Astrocyte (in vitro differentiated cells and primary cell): Measurements from ENCODE around the gene MXRA8. TPM values are rescaled to one million over a fixed set of nuclear protein-coding genes. Genes with fewer than 3 reads are reported as not detected.

Experiments used
- DNase-seq: peaks from one replicate; pipeline ENCODE4 v3.0.0-alpha.2; 2010; ENCODE audit warnings: low read depth
- FAIRE-seq: peaks from 2 replicates; lab custom pipeline; 2011; peaks lifted over from hg19 to GRCh38; lab: Jason Lieb, UNC
- H2AFZ ChIP-seq: 2 replicates; pipeline ENCODE4 v1.6.0; 2012; ENCODE audit warnings: low read depth, low read length, inconsistent platforms
- H3K27ac ChIP-seq: 2 replicates; pipeline ENCODE4 v1.5.1; 2011; ENCODE audit warnings: low read depth, low read length, inconsistent platforms
- H3K27me3 ChIP-seq: 2 replicates; pipeline ENCODE4 v1.6.0; 2011; ENCODE audit warnings: low read length, inconsistent platforms; ENCODE audit not compliant: insufficient read depth
- H3K36me3 ChIP-seq: 2 replicates; pipeline ENCODE4 v1.5.1; 2011; ENCODE audit warnings: low read length, inconsistent platforms; ENCODE audit not compliant: insufficient read depth
- H3K4me1 ChIP-seq: 2 replicates; pipeline ENCODE4 v1.5.1; 2011; ENCODE audit warnings: low read length, inconsistent platforms; ENCODE audit not compliant: insufficient read depth
- H3K4me2 ChIP-seq: 2 replicates; pipeline ENCODE4 v1.6.0; 2012; ENCODE audit warnings: low read length, inconsistent platforms
- H3K4me3 ChIP-seq: 2 replicates; pipeline ENCODE4 v1.5.1; 2011; ENCODE audit warnings: low read depth, mild to moderate bottlenecking, low read length, inconsistent platforms; ENCODE audit not compliant: insufficient read depth
- H3K79me2 ChIP-seq: 2 replicates; pipeline ENCODE4 v1.6.0; 2012; ENCODE audit warnings: mild to moderate bottlenecking, low read length, inconsistent platforms; ENCODE audit not compliant: insufficient read depth
- H3K9ac ChIP-seq: 2 replicates; pipeline ENCODE4 v1.6.0; 2012; ENCODE audit warnings: mild to moderate bottlenecking, low read length, inconsistent platforms
- H3K9me3 ChIP-seq: 2 replicates; pipeline ENCODE4 v1.5.1; 2012; ENCODE audit warnings: low read depth, mild to moderate bottlenecking, low read length, inconsistent platforms; ENCODE audit not compliant: insufficient read depth
- H4K20me1 ChIP-seq: 2 replicates; pipeline ENCODE4 v1.6.0; 2012; ENCODE audit warnings: low read length, inconsistent platforms; ENCODE audit not compliant: insufficient read depth
- H3K27ac Mint-ChIP-seq: one replicate; pipeline ENCODE4 v1.8.0; 2021; ENCODE audit warnings: mild to moderate bottlenecking, mixed read lengths; ENCODE audit not compliant: unreplicated experiment
- H3K27me3 Mint-ChIP-seq: one replicate; pipeline ENCODE4 v1.8.0; 2021; ENCODE audit warnings: low read depth, mixed read lengths; ENCODE audit not compliant: unreplicated experiment
- H3K36me3 Mint-ChIP-seq: one replicate; pipeline ENCODE4 v1.8.0; 2021; ENCODE audit warnings: low read depth, mixed read lengths; ENCODE audit not compliant: unreplicated experiment
- H3K4me1 Mint-ChIP-seq: one replicate; pipeline ENCODE4 v1.8.0; 2021; ENCODE audit warnings: low read depth, mixed read lengths; ENCODE audit not compliant: unreplicated experiment
- H3K4me3 Mint-ChIP-seq: one replicate; pipeline ENCODE4 v1.8.0; 2021; ENCODE audit warnings: mild to moderate bottlenecking, moderate library complexity, mixed read lengths; ENCODE audit not compliant: unreplicated experiment
- H3K9me3 Mint-ChIP-seq: one replicate; pipeline ENCODE4 v1.8.0; 2021; ENCODE audit warnings: mild to moderate bottlenecking, mixed read lengths; ENCODE audit not compliant: unreplicated experiment
- EZH2 ChIP-seq: IDR thresholded peaks from 2 replicates; pipeline ENCODE4 v1.6.1; 2012; ENCODE audit warnings: mild to moderate bottlenecking, low read length, inconsistent platforms; ENCODE audit not compliant: insufficient read depth
- total RNA-seq: library from RNA; stranded (reverse); gene quantifications from 2 replicates; pipeline ENCODE4 v1.2.1, GENCODE V29; 2021
- TF ChIP-seq, protein P1 (sequence below): IDR thresholded peaks from 2 replicates; pipeline ENCODE4 v1.5.1; 2011; ENCODE audit warnings: low read depth, mild to moderate bottlenecking, inconsistent platforms, low read length, moderate library complexity; ENCODE audit not compliant: insufficient read depth

The MXRA8 gene
- total RNA-seq, 1 donor from 2014 or later: 112 TPM

- H3K4me1 ChIP-seq: peaks cover 12% of the 10 kb centered on the region
- peaks cover 24% of the 10 kb centered on the region for H3K36me3 Mint-ChIP-seq
- peaks cover 12% of the 10 kb centered on the region for H3K4me1 Mint-ChIP-seq
- H3K9me3 ChIP-seq: no peaks in the 10 kb centered on the region
- H3K4me3 ChIP-seq: no peak overlapping the region
- no peak overlapping the region for H2AFZ ChIP-seq
- no peaks in the 10 kb centered on the region for H3K27me3 ChIP-seq
- H3K27me3 Mint-ChIP-seq: no peaks in the 10 kb centered on the region
- no peak overlapping the region for H3K27ac ChIP-seq
- H3K4me2 ChIP-seq: no peak overlapping the region
- no peak overlapping the region for H3K4me3 Mint-ChIP-seq
- no peaks in the 10 kb centered on the region for H3K9me3 Mint-ChIP-seq
- peaks cover 86% of the 10 kb centered on the region for H3K79me2 ChIP-seq
- H3K9ac ChIP-seq: no peak overlapping the region
- H3K36me3 ChIP-seq: peaks cover 63% of the 10 kb centered on the region
- no peak overlapping the region for H3K27ac Mint-ChIP-seq
- H4K20me1 ChIP-seq: peaks cover 67% of the 10 kb centered on the region
- no peak for DNase-seq
- no peak for FAIRE-seq
- TF ChIP-seq EZH2: no peak
- TF ChIP-seq, protein P1, sequence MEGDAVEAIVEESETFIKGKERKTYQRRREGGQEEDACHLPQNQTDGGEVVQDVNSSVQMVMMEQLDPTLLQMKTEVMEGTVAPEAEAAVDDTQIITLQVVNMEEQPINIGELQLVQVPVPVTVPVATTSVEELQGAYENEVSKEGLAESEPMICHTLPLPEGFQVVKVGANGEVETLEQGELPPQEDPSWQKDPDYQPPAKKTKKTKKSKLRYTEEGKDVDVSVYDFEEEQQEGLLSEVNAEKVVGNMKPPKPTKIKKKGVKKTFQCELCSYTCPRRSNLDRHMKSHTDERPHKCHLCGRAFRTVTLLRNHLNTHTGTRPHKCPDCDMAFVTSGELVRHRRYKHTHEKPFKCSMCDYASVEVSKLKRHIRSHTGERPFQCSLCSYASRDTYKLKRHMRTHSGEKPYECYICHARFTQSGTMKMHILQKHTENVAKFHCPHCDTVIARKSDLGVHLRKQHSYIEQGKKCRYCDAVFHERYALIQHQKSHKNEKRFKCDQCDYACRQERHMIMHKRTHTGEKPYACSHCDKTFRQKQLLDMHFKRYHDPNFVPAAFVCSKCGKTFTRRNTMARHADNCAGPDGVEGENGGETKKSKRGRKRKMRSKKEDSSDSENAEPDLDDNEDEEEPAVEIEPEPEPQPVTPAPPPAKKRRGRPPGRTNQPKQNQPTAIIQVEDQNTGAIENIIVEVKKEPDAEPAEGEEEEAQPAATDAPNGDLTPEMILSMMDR: no peak
Observed at GRCh38 chr1:1394116-1394515, 35.8 kb upstream of the MXRA8 start.

GRCh38 chr1:1393428-1393827 is 35.1 kb upstream of the MXRA8 start:
- Mint-ChIP-seq H3K27ac (no peak overlapping the region), H3K27me3 (no peaks in the 10 kb centered on the region), H3K9me3 (no peaks in the 10 kb centered on the region), H3K4me1 (peaks cover 12% of the 10 kb centered on the region), H3K36me3 (peaks cover 26% of the 10 kb centered on the region), H3K4me3 (no peak overlapping the region)
- Histone ChIP-seq H3K4me2 (no peak overlapping the region), H3K9ac (no peak overlapping the region), H3K79me2 (peaks cover 79% of the 10 kb centered on the region), H2AFZ (no peak overlapping the region), H3K27me3 (no peaks in the 10 kb centered on the region), H3K27ac (no peak overlapping the region), H3K36me3 (peaks cover 63% of the 10 kb centered on the region), H3K4me3 (no peak overlapping the region), H4K20me1 (peaks cover 65% of the 10 kb centered on the region), H3K4me1 (peaks cover 12% of the 10 kb centered on the region), H3K9me3 (no peaks in the 10 kb centered on the region)
- FAIRE-seq (no peak), DNase-seq (no peak)
- no peak for TF ChIP-seq EZH2

DNA sequence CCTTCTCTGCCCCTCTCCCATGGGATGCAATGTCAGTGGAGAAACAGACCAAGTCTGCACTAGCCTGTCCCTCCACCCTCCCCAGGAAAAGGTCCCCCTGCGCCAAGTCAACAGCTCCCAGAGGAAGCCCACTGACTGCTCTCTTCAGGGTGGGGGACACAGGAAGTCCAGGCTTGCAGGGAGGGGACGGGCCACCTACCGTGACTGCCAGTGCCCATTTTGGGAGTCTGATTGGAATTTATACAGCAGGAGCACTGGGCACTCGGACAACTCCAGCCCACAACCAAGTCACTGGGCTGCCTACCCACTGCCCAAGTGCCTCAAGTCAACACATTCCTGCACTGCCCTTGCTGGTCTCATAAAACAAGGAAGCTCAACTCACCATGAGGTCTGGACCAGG is 34.7 kb upstream of the MXRA8 start:
- Mint-ChIP-seq H3K4me3 (no peak overlapping the region), H3K27ac (peak overlapping the region; percentile 12), H3K27me3 (no peaks in the 10 kb centered on the region), H3K9me3 (no peaks in the 10 kb centered on the region), H3K4me1 (peaks cover 12% of the 10 kb centered on the region), H3K36me3 (peaks cover 23% of the 10 kb centered on the region)
- Histone ChIP-seq H3K36me3 (peaks cover 65% of the 10 kb centered on the region), H3K27me3 (no peaks in the 10 kb centered on the region), H3K9me3 (no peaks in the 10 kb centered on the region), H3K4me1 (peaks cover 8% of the 10 kb centered on the region), H4K20me1 (peaks cover 62% of the 10 kb centered on the region), H3K27ac (no peak overlapping the region), H3K9ac (no peak overlapping the region), H3K79me2 (peaks cover 75% of the 10 kb centered on the region), H3K4me2 (no peak overlapping the region), H2AFZ (no peak overlapping the region), H3K4me3 (no peak overlapping the region)
- no peak for TF ChIP-seq EZH2
- TF ChIP-seq, protein P1: no peak
- FAIRE-seq (no peak), DNase-seq (no peak)
